ENCODE results near the gene NUDT7.

DNA sequence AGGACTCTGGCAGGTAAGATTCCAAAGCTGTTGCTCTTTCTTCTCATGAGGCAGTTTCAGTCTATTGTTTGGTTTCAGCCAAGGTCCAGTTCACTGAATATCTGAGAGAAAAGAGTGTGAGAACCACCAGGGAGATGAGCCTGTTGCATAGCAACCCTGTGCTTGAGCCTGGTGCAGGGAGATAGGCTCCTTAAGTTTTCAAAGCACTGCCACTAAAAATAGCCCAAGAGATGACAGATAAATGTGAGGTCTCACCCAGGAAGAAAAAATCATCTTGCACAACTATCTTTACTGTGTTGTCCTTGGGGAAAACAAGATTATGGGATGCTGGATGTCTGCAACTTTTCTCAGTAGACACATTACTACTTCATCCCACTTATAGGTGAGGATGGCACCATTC lies 26.2 kb upstream of the NUDT7 start:
- TF ChIP-seq, protein P1, sequence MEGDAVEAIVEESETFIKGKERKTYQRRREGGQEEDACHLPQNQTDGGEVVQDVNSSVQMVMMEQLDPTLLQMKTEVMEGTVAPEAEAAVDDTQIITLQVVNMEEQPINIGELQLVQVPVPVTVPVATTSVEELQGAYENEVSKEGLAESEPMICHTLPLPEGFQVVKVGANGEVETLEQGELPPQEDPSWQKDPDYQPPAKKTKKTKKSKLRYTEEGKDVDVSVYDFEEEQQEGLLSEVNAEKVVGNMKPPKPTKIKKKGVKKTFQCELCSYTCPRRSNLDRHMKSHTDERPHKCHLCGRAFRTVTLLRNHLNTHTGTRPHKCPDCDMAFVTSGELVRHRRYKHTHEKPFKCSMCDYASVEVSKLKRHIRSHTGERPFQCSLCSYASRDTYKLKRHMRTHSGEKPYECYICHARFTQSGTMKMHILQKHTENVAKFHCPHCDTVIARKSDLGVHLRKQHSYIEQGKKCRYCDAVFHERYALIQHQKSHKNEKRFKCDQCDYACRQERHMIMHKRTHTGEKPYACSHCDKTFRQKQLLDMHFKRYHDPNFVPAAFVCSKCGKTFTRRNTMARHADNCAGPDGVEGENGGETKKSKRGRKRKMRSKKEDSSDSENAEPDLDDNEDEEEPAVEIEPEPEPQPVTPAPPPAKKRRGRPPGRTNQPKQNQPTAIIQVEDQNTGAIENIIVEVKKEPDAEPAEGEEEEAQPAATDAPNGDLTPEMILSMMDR (IDR thresholded peaks at IDR 0.05) = no peak
- no peak for TF ChIP-seq POLR2A (IDR thresholded peaks at IDR 0.05)
